HepG2 (cell line): ENCODE results near the gene FKBP9. TPM values are rescaled to one million over a fixed set of nuclear protein-coding genes. Genes with fewer than 3 reads are reported as not detected.
A peak's percentile ranks its signal among the peaks of the same experiment; 100 is the strongest.

ENCODE experiments used
- CEBPB ChIP-seq: IDR thresholded peaks from 2 replicates; pipeline ENCODE4 v1.6.1; 2011; ENCODE audit warnings: low read depth, low read length, improper control_type of control experiment, borderline replicate concordance
- EED ChIP-seq: sonication (generic); formaldehyde crosslinking; IDR thresholded peaks from 2 replicates; pipeline ENCODE4 v1.5.0; 2020; ENCODE audit warnings: mild to moderate bottlenecking, missing genetic modification reagents
- EZH2 ChIP-seq: conservative IDR thresholded peaks from 2 replicates; pipeline ENCODE4 v1.6.1; 2012; ENCODE audit warnings: mild to moderate bottlenecking, low read depth, low read length, moderate library complexity
- HNRNPUL1 ChIP-seq: fragments of 200-400 bp; formaldehyde crosslinking; IDR thresholded peaks from 2 replicates; pipeline ENCODE4 v1.6.1; 2017; ENCODE audit warnings: low read depth, mild to moderate bottlenecking, low read length, moderate library complexity
- MED8 ChIP-seq: sonication (generic); formaldehyde crosslinking; IDR thresholded peaks from 2 replicates; pipeline ENCODE4 v1.8.1; 2023; ENCODE audit warnings: mild to moderate bottlenecking, missing genetic modification reagents; ENCODE audit not compliant: insufficient replicate concordance
- MIER3 ChIP-seq: IDR thresholded peaks from 2 replicates; pipeline ENCODE4 v1.6.1; 2016; ENCODE audit warnings: missing compliant biosample characterization, borderline replicate concordance
- MTA3 ChIP-seq: sonication (generic); formaldehyde crosslinking; IDR thresholded peaks from 2 replicates; pipeline ENCODE4 v1.4.0; 2020; ENCODE audit warnings: missing genetic modification reagents
- POLR2AphosphoS5 ChIP-seq: IDR thresholded peaks from 2 replicates; pipeline ENCODE4 v1.6.1; 2012; ENCODE audit warnings: low read depth, low read length
- ZNF468 ChIP-seq: sonication (generic); formaldehyde crosslinking; IDR thresholded peaks from 2 replicates; pipeline ENCODE4 v1.8.0; 2022; ENCODE audit warnings: mild to moderate bottlenecking, moderate library complexity, missing genetic modification reagents
- polyA plus RNA-seq, 8 experiments: library from polyadenylated mRNA; depleted of rRNA in 3 of 8; stranded (reverse) in 7 of 8; unstranded in 1 of 8; fragments of >200 nt; fragmentation: Illumina TruSeq in 4 of 8; extraction: Trizol in 4 of 8; gene quantifications; 2 replicates each; pipeline versions ENCODE4 v1.2.1 to v1.2.3, GENCODE V29; 2011 to 2016; ENCODE audit warnings: low read depth in 4 of 8, missing spikeins in 1 of 8, mixed read lengths in 1 of 8; ENCODE audit not compliant: insufficient read depth in 1 of 8
- total RNA-seq, 5 experiments: library from RNA; depleted of rRNA; stranded (reverse); fragments of >200 nt; fragmentation: Illumina TruSeq; extraction: Trizol; gene quantifications; 2 replicates each; pipeline ENCODE4 v1.2.3, GENCODE V29; 2016; ENCODE audit warnings: low read depth in 1 of 5
- TF ChIP-seq, protein P1 (sequence below): IDR thresholded peaks from 2 replicates; pipeline ENCODE4 v1.4.0; 2020; ENCODE audit warnings: mild to moderate bottlenecking, missing genetic modification reagents
- TF ChIP-seq, protein P2 (sequence below): sonication (generic); formaldehyde crosslinking; IDR thresholded peaks from 2 replicates; pipeline ENCODE4 v1.5.0; 2020; ENCODE audit warnings: mild to moderate bottlenecking, missing genetic modification reagents, borderline replicate concordance
- TF ChIP-seq, protein P3 (sequence below): sonication (generic); formaldehyde crosslinking; conservative IDR thresholded peaks from 2 replicates; pipeline ENCODE4 v1.4.0; 2020; ENCODE audit warnings: missing genetic modification reagents
- TF ChIP-seq, protein P4 (sequence below): sonication (generic); formaldehyde crosslinking; IDR thresholded peaks from 2 replicates; pipeline ENCODE4 v1.9.0; 2021; ENCODE audit warnings: missing genetic modification reagents, mild to moderate bottlenecking, borderline replicate concordance

Gene FKBP9
- total and polyA plus RNA-seq, 2 of the 13 experiments (the other 11 are each of a cell fraction or from before 2014, with no cell fraction given) = 34.0 to 41.5 TPM

DNA sequence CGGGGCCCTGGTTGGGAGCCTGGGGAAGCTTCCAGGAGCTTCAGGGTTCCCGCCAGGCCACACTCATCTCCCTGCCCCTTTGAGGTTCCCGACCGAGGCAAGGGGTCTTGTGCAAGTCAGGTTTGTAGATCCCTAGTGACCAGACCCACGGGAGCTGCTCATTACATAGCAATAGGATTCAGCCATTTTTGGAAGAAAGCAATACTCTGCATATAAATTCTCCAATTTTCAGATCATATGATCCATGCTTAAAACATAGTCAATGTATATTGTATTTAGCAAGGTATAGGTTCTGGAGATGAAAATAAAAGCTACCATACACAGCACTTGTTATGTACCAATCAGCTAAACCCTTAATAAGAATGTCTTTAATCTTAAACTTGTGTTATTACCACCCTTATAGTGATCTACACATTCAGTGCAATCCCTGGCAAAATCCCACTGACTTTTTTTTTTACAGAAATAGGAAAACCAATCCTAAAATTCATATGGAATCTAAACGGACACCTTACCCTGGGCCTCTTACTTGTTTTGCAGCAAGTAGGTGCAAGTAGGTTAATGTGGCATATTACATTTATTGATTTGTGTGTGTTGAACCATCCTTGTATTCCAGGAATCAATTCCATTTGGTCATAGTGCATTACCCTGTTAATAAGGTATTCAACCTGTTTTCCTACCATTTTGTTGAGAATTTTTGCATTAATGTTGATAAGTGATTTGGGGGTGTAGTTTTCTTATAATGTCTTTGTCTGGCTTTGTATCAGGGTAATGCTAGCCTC is 13.8 kb upstream of the FKBP9 start (continued):
- TF ChIP-seq, protein P1, sequence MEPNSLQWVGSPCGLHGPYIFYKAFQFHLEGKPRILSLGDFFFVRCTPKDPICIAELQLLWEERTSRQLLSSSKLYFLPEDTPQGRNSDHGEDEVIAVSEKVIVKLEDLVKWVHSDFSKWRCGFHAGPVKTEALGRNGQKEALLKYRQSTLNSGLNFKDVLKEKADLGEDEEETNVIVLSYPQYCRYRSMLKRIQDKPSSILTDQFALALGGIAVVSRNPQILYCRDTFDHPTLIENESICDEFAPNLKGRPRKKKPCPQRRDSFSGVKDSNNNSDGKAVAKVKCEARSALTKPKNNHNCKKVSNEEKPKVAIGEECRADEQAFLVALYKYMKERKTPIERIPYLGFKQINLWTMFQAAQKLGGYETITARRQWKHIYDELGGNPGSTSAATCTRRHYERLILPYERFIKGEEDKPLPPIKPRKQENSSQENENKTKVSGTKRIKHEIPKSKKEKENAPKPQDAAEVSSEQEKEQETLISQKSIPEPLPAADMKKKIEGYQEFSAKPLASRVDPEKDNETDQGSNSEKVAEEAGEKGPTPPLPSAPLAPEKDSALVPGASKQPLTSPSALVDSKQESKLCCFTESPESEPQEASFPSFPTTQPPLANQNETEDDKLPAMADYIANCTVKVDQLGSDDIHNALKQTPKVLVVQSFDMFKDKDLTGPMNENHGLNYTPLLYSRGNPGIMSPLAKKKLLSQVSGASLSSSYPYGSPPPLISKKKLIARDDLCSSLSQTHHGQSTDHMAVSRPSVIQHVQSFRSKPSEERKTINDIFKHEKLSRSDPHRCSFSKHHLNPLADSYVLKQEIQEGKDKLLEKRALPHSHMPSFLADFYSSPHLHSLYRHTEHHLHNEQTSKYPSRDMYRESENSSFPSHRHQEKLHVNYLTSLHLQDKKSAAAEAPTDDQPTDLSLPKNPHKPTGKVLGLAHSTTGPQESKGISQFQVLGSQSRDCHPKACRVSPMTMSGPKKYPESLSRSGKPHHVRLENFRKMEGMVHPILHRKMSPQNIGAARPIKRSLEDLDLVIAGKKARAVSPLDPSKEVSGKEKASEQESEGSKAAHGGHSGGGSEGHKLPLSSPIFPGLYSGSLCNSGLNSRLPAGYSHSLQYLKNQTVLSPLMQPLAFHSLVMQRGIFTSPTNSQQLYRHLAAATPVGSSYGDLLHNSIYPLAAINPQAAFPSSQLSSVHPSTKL (CRISPR knock-in tag) = peak; percentile 32; the same call in 1 of the 2 replicates
- no peak for TF ChIP-seq EZH2
- TF ChIP-seq, protein P2, sequence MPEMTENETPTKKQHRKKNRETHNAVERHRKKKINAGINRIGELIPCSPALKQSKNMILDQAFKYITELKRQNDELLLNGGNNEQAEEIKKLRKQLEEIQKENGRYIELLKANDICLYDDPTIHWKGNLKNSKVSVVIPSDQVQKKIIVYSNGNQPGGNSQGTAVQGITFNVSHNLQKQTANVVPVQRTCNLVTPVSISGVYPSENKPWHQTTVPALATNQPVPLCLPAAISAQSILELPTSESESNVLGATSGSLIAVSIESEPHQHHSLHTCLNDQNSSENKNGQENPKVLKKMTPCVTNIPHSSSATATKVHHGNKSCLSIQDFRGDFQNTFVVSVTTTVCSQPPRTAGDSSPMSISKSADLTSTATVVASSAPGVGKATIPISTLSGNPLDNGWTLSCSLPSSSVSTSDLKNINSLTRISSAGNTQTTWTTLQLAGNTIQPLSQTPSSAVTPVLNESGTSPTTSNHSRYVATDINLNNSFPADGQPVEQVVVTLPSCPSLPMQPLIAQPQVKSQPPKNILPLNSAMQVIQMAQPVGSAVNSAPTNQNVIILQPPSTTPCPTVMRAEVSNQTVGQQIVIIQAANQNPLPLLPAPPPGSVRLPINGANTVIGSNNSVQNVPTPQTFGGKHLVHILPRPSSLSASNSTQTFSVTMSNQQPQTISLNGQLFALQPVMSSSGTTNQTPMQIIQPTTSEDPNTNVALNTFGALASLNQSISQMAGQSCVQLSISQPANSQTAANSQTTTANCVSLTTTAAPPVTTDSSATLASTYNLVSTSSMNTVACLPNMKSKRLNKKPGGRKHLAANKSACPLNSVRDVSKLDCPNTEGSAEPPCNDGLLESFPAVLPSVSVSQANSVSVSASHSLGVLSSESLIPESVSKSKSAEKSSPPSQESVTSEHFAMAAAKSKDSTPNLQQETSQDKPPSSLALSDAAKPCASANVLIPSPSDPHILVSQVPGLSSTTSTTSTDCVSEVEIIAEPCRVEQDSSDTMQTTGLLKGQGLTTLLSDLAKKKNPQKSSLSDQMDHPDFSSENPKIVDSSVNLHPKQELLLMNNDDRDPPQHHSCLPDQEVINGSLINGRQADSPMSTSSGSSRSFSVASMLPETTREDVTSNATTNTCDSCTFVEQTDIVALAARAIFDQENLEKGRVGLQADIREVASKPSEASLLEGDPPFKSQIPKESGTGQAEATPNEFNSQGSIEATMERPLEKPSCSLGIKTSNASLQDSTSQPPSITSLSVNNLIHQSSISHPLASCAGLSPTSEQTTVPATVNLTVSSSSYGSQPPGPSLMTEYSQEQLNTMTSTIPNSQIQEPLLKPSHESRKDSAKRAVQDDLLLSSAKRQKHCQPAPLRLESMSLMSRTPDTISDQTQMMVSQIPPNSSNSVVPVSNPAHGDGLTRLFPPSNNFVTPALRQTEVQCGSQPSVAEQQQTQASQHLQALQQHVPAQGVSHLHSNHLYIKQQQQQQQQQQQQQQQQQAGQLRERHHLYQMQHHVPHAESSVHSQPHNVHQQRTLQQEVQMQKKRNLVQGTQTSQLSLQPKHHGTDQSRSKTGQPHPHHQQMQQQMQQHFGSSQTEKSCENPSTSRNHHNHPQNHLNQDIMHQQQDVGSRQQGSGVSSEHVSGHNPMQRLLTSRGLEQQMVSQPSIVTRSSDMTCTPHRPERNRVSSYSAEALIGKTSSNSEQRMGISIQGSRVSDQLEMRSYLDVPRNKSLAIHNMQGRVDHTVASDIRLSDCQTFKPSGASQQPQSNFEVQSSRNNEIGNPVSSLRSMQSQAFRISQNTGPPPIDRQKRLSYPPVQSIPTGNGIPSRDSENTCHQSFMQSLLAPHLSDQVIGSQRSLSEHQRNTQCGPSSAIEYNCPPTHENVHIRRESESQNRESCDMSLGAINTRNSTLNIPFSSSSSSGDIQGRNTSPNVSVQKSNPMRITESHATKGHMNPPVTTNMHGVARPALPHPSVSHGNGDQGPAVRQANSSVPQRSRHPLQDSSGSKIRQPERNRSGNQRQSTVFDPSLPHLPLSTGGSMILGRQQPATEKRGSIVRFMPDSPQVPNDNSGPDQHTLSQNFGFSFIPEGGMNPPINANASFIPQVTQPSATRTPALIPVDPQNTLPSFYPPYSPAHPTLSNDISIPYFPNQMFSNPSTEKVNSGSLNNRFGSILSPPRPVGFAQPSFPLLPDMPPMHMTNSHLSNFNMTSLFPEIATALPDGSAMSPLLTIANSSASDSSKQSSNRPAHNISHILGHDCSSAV = no peak
- 0 out of 2 replicates have a peak, but pooled peaks have one; percentile 3 for TF ChIP-seq CEBPB
- no peak for TF ChIP-seq HNRNPUL1
- TF ChIP-seq, protein P3, sequence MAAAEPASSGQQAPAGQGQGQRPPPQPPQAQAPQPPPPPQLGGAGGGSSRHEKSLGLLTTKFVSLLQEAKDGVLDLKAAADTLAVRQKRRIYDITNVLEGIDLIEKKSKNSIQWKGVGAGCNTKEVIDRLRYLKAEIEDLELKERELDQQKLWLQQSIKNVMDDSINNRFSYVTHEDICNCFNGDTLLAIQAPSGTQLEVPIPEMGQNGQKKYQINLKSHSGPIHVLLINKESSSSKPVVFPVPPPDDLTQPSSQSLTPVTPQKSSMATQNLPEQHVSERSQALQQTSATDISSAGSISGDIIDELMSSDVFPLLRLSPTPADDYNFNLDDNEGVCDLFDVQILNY = 0 out of 2 replicates have a peak, but pooled peaks have one; percentile 16
- TF ChIP-seq EED = no peak
- TF ChIP-seq MTA3 (CRISPR knock-in tag) = no peak
- TF ChIP-seq POLR2AphosphoS5 = no peak
- TF ChIP-seq MIER3 (CRISPR knock-in tag) = 0 out of 2 replicates have a peak, but pooled peaks have one; percentile 23
- no peak for TF ChIP-seq MED8
- TF ChIP-seq ZNF468 (CRISPR knock-in tag) = no peak
- TF ChIP-seq, protein P4, sequence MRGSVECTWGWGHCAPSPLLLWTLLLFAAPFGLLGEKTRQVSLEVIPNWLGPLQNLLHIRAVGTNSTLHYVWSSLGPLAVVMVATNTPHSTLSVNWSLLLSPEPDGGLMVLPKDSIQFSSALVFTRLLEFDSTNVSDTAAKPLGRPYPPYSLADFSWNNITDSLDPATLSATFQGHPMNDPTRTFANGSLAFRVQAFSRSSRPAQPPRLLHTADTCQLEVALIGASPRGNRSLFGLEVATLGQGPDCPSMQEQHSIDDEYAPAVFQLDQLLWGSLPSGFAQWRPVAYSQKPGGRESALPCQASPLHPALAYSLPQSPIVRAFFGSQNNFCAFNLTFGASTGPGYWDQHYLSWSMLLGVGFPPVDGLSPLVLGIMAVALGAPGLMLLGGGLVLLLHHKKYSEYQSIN (CRISPR knock-in tag) = no peak
